Measurements from ENCODE around the gene HMG20B.
"Not testable (repeated sequence)": the region's sequence is repeated elsewhere in the genome, so short reads cannot be mapped to it uniquely, and the experiment has no call there.

Gene HMG20B

GRCh38 chr19:3556978-3557460 lies 15.7 kb upstream of the HMG20B start:
- DNase-seq (ENCODE audit: low read depth) = no peak

DNA sequence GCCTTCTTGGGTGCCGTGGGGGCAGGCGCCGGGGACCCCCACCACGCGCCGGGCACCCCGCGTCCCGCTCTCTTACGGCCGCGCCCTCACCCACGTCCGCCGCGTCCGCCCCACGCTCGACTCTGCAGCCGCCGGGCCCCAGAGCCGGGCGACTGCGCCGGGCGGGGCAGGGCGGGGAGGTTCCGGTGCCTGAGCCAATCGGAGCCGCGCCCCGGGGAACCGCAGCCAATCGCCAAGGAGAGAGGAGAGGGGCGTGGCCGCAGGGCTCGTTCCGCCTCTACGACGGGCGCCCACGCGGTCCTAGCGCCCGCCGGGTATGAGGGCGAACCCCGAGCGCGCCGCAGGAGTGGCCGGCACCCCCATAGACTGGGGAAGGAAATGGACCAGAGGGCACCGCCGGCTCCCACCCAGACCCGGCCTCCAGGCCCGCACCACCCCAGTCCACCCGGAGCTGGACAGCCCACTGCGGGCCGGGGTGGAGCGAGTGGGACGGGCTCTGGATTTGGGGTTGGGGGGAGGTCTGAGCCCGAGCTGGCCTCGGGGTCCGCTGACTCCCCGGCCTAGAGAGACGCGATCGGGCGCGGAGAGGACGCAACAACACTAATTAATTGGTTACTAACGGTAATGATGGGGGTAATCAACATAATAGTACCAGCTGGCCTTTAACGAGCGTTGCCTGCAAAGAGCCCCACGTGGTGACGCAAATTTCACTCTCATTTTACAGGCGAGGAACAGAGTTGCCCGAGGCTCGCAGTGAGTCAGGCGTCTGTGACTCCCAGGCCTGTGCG lies 15.1 kb upstream of the HMG20B start, which contains the start of gene MFSD12:
Gene MFSD12, minus strand, starts transcription at position 126 of the 788 bp plus-strand sequence. CDS start 183 bp downstream, outside the sequence.
- DNase-seq (ENCODE audit: low read depth) = peak; percentile 88

- DNase-seq (ENCODE audit: low read depth) = no peak
These were observed 8.8 kb upstream of the HMG20B start for GRCh38 chr19:3563709-3564524.

- peak; percentile 86 for DNase-seq (ENCODE audit: low read depth)
These were observed 7.6 kb upstream of the HMG20B start for GRCh38 chr19:3565139-3565538.

- DNase-seq (ENCODE audit: low read depth) = not testable (repeated sequence)
These were observed 2.7 kb upstream of the HMG20B start for GRCh38 chr19:3570042-3570441.

- no peak for DNase-seq (ENCODE audit: low read depth)
These were observed 2.1 kb upstream of the HMG20B start for GRCh38 chr19:3570606-3571011.

- peak; percentile 99 for DNase-seq (ENCODE audit: low read depth)
These were observed 451 bp upstream of the HMG20B start for GRCh38 chr19:3572132-3572854.

GRCh38 chr19:3573162-3573857 lies 566 bp downstream of the HMG20B start:
- DNase-seq (ENCODE audit: low read depth) = no peak

DNA sequence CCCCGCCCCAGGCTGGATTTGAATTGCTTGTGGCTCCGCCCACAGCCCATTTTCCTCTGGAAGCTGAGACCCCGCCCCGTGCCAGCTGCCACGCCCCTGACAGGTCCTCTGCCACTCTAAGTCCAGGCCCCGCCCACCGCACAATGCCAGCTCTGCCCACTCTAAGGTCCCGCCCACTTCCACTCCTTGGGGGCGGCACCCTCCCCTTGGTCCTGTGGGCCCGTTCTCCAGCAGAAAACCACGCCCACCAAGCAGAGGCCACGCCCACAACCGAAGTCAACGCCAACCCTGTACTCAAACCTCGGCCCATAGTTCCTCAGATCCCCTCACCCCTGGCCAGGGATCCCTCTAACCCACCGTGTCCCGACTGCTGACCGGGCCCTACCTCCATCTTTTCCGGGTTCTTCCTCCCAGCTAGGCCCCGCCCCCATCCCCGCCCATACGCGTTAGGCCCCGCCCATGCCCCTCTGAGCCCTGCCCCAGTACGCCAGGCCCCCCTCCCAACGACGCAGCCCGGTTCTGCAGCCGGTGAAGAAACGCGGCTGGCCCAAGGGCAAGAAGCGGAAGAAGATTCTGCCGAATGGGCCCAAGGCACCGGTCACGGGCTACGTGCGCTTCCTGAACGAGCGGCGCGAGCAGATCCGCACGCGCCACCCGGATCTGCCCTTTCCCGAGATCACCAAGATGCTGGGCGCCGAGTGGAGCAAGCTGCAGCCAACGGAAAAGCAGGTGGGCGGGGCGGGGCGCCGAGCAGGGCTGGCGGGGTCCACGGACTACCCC lies 1.3 kb downstream of the HMG20B start:
- DNase-seq (ENCODE audit: low read depth) = peak; percentile 94

GRCh38 chr19:3575260-3575741 lies 2.6 kb downstream of the HMG20B start:
- DNase-seq (ENCODE audit: low read depth) = peak; percentile 51

- DNase-seq (ENCODE audit: low read depth) = no peak
These were observed 3.4 kb downstream of the HMG20B start for GRCh38 chr19:3575949-3576673.

DNA sequence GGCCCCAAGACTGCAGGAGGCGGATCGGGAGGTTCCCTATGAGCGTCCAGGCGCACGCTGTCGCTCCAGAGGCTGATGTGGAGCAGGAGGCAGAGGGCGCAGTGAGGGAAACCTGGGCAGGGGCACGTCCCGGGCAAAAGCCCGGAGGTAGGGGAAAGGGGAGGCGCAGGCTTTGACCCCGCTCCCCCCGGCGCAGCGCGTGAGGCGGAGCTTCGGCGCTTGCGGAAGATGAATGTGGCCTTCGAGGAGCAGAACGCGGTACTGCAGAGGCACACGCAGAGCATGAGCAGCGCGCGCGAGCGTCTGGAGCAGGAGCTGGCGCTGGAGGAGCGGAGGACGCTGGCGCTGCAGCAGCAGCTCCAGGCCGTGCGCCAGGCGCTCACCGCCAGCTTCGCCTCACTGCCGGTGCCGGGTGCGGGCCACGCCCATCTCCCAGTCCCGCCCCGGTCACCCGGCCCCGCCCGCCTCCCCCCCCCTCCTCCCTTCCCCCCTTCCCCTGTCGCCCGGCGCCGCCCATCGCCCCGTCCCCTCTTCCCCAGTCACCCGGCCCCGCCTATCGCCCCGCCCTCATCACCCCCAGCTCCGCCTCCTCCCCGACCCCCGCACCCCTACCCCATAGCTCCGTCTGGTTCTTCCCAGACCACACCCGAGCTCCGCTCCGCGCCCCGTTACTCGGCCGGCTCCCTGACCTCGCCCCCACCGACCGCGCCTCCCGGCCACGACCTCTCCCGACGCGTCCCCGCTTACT lies 4.1 kb downstream of the HMG20B start:
- peak; percentile 72 for DNase-seq (ENCODE audit: low read depth)

DNA sequence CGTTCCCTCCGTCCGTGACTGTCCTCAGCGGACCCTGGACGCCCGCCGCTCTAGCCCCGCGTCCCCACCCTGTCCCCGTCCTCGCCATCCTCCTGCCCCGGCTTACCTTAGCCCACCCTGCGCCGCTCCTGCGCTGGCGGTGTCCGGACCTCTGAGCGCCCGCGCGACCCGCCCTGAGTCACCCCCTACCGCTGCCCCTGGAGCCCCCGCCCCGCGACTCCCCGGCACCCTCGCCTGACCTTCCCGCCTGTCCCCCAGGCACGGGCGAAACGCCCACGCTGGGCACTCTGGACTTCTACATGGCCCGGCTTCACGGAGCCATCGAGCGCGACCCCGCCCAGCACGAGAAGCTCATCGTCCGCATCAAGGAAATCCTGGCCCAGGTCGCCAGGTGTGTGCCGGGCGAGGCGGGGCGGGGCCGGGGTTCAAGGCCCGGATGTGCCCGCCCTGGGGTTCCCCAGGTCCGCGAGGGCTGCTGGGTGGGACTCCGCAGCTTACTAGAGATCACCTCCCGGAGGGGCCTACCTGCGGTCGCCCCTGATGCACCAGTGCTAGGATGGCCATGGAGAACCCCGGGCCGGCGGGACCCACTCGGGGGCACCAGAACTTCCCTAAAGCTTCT lies 5.1 kb downstream of the HMG20B start:
- no peak for DNase-seq (ENCODE audit: low read depth)

GRCh38 chr19:3578390-3578789 lies 5.6 kb downstream of the HMG20B start:
- no peak for DNase-seq (ENCODE audit: low read depth)

DNA sequence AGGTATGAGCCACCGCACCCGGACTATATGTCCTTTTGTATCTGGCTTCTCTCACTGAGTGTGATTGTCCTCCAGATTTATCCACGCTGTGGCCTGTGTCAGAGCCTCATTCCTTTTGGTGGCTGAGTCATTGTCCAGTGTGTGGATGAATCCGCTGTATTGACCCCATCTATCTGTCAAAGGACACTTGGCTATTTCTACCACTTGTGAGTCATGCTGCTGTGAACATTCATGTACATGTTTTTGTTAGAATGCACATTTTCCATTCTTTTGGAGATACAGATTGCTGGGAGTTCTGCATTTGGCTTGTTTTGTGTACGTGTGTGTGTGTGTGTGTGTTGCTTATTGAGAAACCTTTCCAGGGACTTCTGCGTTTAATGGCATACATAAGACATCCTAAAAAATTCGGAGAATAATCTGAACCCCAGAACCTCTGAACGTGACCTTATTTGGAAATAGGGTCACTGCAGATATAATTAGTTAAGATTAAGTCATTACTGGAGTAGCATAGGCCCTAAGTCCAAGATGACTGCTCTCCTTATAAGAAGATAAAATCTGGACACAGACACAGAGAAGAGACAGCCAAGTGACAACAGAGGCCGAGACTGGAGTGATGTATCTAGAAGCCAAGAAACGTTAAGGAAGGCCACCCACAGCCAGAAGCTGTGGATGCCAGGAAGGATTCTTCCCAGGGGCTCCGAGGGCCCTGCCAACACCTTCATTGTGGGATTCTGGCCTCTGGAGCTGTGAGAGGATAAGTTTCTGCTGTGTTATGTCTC lies 7.6 kb downstream of the HMG20B start:
- peak; percentile 93 for DNase-seq (ENCODE audit: low read depth)

- not testable (repeated sequence) for DNase-seq (ENCODE audit: low read depth)
These were observed 9.0 kb downstream of the HMG20B start for GRCh38 chr19:3581792-3582191.

- not testable (repeated sequence) for DNase-seq (ENCODE audit: low read depth)
These were observed 11.5 kb downstream of the HMG20B start for GRCh38 chr19:3584036-3584802.

All from amniotic epithelial cell (primary cell).